Neutrophil (primary cell): ENCODE data around the gene CTNNBL1.

Source experiments
- H3K27ac ChIP-seq: fragments of 200-600 bp; sonication (generic); 2 replicates; pipeline ENCODE4 v1.5.1; 2016; ENCODE audit warnings: mild to moderate bottlenecking, moderate library complexity
- H3K27me3 ChIP-seq: fragments of 200-600 bp; sonication (generic); 2 replicates; pipeline ENCODE4 v1.6.0; 2016; ENCODE audit warnings: mild to moderate bottlenecking
- H3K36me3 ChIP-seq: fragments of 200-600 bp; sonication (generic); 2 replicates; pipeline ENCODE4 v1.5.1; 2017
- H3K4me1 ChIP-seq, 2 experiments: fragments of 200-600 bp in 1 of 2; sonication (generic) in 1 of 2; 1 replicate in 1 of 2; 2 replicates in 1 of 2; pipeline versions ENCODE4 v1.5.1 to v1.6.1; 2013 to 2016; ENCODE audit warnings: low read depth in 1 of 2, low read length in 1 of 2, mild to moderate bottlenecking in 1 of 2, moderate library complexity in 1 of 2; ENCODE audit not compliant: control insufficient read depth in 1 of 2, insufficient read depth in 1 of 2
- H3K4me3 ChIP-seq, 2 experiments: fragments of 200-600 bp in 1 of 2; sonication (generic) in 1 of 2; 1 replicate in 1 of 2; 2 replicates in 1 of 2; pipeline ENCODE4 v1.5.1; 2013 to 2016; ENCODE audit warnings: low read depth in 1 of 2, low read length in 1 of 2, mild to moderate bottlenecking in 1 of 2, moderate library complexity in 1 of 2
- H3K9me3 ChIP-seq: fragments of 200-600 bp; sonication (generic); 2 replicates; pipeline ENCODE4 v1.5.1; 2016
- CTCF ChIP-seq: fragments of 200-600 bp; sonication (generic); IDR thresholded peaks from 2 replicates; pipeline ENCODE4 v1.5.1; 2016; ENCODE audit warnings: antibody characterized with exemption

CTNNBL1 gene

GRCh38 chr20:37864298-37864697 is 170.5 kb downstream of the CTNNBL1 start:
- Histone ChIP-seq H3K4me3 (no peak overlapping the region), H3K36me3 (peaks cover 86% of the 10 kb centered on the region), H3K27ac (no peak overlapping the region), H3K27me3 (no peaks in the 10 kb centered on the region), H3K4me1 (no peaks in the 10 kb centered on the region), H3K9me3 (no peaks in the 10 kb centered on the region)
- TF ChIP-seq CTCF: no peak

- Histone ChIP-seq H3K4me1 (no peaks in the 10 kb centered on the region), H3K27ac (no peak overlapping the region), H3K4me3 (no peak overlapping the region), H3K36me3 (peaks cover 85% of the 10 kb centered on the region), H3K9me3 (no peaks in the 10 kb centered on the region), H3K27me3 (no peaks in the 10 kb centered on the region)
- TF ChIP-seq CTCF: no peak
Measured at GRCh38 chr20:37866051-37866450, 172.2 kb downstream of the CTNNBL1 start.

DNA sequence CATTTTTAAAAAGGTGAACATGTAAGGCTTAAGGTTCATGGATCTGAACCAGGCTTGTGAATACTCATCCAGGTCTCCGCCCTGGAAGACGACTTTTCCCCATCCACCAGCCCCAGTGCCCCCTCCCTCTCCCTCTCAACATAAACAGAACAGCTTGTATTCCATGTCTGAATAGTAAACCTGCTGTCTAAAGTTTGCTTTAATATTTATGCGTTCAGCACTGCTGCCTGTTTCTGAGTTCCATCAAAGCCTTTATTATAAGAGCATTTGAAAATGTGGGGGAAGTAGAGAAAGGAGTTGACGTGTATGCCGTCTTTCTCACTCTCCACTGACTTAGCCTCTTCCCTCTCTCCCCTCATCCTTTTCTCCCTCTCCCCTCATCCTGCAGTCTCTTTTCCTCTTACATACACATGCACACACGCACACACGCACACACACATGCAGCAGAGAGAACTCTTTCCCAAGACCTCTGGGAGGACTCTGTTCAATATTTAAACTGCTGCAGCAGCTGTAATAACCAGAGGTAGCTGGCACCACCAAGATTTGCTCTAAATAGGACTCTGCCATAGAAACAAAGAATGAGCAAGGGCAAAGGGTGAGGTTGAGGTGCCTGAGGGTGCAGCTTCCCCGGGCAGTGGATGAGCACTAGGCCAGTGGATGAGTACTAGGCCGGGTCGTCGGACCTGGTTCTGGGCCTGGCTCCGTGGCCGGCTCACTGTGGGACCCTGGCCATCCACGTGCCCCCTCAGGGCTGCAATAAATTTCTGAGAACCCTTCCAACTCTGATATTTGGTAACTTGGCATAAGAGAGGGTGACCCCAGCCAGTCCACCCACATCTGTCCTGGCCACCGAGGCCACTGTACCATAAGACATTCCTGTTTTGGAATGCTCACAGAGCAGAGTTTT is 173.7 kb downstream of the CTNNBL1 start:
- Histone ChIP-seq H3K36me3 (peaks cover 84% of the 10 kb centered on the region), H3K9me3 (no peaks in the 10 kb centered on the region), H3K27me3 (no peaks in the 10 kb centered on the region), H3K4me1 (no peaks in the 10 kb centered on the region), H3K27ac (no peak overlapping the region), H3K4me3 (no peak overlapping the region)
- no peak for TF ChIP-seq CTCF

DNA sequence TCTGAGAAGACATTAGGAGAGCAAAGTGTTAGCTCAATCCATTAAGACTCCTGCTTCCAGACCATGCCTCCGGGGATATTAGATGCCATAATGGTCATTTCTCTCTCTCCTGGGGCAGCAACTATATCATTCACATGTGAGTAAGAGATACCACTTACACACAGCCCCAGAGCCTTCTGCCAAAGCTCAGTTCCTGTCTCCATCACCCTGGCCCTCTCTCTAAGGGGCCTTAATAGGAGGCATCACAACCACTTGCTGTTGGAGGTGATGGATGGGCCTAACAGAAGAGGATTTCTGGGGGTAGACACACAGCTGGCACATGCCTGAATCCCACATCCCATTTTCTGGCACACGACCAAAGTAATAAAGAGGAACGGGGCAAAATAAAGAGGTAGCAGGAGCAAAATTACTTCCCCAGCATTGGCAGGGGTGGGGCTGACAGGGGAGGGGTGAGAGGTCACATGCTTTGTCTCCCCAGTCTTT is 175.1 kb downstream of the CTNNBL1 start:
- H3K36me3 ChIP-seq: peaks cover 84% of the 10 kb centered on the region

GRCh38 chr20:37869334-37869861 is 175.6 kb downstream of the CTNNBL1 start:
- Histone ChIP-seq H3K36me3 (peaks cover 87% of the 10 kb centered on the region), H3K27me3 (no peaks in the 10 kb centered on the region), H3K27ac (no peak overlapping the region), H3K9me3 (no peaks in the 10 kb centered on the region), H3K4me3 (no peak overlapping the region), H3K4me1 (no peaks in the 10 kb centered on the region)
- no peak for TF ChIP-seq CTCF

More for the DNA sequence above, 175.1 kb downstream of the CTNNBL1 start:
- Histone ChIP-seq H3K4me3 (no peak overlapping the region), H3K27ac (no peak overlapping the region), H3K4me1 (no peaks in the 10 kb centered on the region), H3K27me3 (no peaks in the 10 kb centered on the region), H3K9me3 (no peaks in the 10 kb centered on the region)
- TF ChIP-seq CTCF: no peak
